ENCODE measurements around the gene ZNF839.
"Not testable (repeated sequence)": the region's sequence is repeated elsewhere in the genome, so short reads cannot be mapped to it uniquely, and the experiment has no call there.

Gene ZNF839

GRCh38 chr14:102342238-102342637, 22.7 kb downstream of the ZNF839 start:
- DNase-seq (ENCODE audit: low spot score) = no peak

GRCh38 chr14:102344084-102344483, 24.5 kb downstream of the ZNF839 start:
- no peak for DNase-seq (ENCODE audit: low spot score)

- DNase-seq (ENCODE audit: low spot score) = no peak
Observed at GRCh38 chr14:102344485-102344884, 24.9 kb downstream of the ZNF839 start.

GRCh38 chr14:102345232-102345631, 25.7 kb downstream of the ZNF839 start:
- DNase-seq (ENCODE audit: low spot score) = no peak

GRCh38 chr14:102346645-102347044, 27.1 kb downstream of the ZNF839 start:
- DNase-seq (ENCODE audit: low spot score) = no peak

GRCh38 chr14:102348376-102348775, 28.8 kb downstream of the ZNF839 start:
- DNase-seq (ENCODE audit: low spot score) = no peak

- no peak for DNase-seq (ENCODE audit: low spot score)
Observed at GRCh38 chr14:102351023-102351422, 31.5 kb downstream of the ZNF839 start.

DNA sequence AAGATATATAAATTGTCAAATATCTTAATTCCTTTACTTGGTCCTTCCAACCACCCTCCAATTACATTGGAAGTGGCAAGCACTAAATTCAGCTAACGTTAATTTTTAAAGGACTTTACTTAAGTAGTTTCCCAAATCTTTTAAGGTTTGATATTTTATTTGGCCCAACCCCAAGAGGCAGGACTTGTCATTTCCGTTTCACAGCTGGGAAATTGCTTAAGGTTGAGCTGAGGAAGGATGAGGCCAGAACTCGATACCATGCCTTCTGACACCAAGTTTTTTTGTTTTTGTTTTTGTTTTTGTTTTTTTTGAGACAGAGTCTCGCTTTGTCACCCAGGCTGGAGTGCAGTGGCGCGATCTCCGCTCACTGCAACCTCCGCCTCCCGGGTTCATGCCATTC, 32.0 kb downstream of the ZNF839 start:
- not testable (repeated sequence) for DNase-seq (ENCODE audit: low spot score)

DNA sequence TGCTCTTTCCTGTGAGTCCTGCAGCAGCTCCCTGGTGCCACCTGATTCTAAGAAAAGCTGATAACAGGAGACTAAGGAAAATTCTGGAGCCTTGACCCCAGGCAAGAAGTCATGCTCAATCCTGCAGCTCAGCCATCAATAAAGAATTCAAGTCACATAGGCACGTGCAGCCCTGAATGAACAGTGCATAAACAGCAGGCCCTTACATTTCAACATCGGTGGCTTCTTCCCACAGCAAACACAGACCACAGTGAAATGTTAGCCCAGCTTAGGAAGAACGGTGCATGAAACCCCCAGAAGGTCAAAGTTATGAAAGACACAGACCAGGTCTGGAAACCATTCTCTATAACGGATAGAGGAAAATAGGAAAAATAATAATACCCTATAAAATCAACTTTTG, 32.7 kb downstream of the ZNF839 start:
- no peak for DNase-seq (ENCODE audit: low spot score)

DNA sequence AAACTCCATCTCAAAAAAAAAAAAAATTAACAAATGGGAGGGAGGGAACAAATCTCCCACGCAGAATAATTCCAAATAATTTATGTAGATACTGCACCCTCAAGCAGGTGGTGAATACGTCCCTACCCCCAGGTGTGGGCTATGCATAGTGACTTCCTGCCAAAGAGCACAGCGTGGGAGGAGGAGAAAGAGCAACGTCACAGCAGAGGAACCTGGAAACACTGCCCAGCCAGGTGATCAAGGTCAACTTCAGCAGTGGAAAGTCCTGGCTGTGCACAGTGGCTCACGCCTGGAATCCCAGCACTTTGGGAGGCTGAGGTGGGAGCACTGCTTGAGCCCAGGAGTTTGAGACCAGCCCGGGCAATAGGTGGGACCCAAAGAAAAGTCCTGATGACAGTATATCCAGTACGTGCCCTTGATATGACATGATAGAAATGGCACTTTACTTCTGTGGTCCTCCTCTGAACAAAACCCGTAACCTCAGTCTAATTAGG, 33.6 kb downstream of the ZNF839 start:
- DNase-seq (ENCODE audit: low spot score) = no peak

DNA sequence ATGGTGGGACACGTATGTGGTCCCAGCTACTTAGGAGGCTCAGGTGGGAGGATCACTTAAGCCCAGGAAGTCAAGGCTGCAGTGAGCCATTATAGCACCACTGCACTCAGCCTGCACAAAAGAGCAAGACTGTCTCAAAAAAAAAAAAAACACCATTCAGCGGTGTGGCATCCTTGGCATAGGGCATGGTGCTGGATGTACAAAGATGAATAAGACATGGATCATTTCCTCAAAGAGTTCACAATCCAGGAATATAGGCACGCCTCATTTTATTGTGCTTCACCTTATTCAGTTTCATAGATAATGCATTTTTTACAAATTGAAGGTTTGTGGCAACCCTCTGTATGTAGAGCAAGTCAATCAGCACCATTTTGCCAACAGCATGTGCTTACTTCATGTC, 36.7 kb downstream of the ZNF839 start:
- no peak for DNase-seq (ENCODE audit: low spot score)

DNA sequence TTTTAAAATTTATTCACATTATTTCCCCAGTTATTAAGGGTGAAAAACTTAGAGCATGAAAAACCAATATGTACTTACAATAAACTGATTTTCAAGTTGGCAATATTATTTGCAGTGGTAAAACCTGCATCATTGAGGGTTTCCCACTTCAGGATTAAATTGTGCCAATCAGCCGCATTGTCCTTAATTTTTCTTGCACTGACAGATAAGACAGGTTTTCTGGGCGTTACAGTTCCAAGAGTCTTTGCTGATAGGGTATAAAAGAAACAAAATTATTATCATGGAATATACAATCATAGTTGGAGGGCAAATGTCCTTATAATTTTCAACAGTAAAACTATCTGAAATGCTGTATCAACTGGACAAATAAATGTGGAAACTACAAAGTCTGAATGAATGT, 39.8 kb downstream of the ZNF839 start:
- no peak for DNase-seq (ENCODE audit: low spot score)

DNA sequence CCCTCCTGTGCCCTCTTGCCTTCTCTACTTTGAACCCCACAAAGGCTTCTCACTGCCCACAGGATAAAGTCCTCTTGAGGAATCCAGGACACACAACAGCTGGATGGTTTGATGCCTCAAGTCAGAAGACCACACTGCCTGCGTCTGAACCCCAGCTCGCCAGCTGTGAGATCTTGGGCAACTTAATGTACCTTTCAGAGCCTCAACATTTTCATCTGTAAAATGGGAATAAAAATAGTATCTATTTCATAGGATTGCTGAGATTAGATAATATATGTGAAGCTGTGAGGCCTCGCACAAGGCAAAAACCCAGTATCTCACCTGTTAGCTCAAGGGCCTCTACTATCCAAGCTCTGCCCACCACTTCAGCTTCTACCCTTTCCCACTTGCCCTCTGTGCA, 40.8 kb downstream of the ZNF839 start:
- no peak for DNase-seq (ENCODE audit: low spot score)

DNA sequence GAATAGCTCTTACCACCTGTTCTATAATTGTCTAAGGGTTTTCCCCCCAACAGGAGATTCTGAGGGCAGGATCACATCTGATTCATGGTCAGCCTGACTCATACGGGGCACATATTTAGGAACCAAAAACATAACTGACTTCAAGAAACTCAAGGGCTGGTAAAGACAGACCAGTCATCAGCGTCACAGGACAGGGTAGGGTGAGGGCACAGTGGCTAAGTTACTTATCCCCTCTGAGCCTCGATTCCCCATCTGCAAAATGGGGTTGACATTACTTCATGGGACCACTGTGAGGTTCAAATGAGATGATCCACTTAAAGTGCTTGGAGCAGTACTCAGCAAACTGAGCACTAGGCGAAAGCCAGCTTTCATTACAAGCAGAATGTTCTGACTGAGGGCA, 42.5 kb downstream of the ZNF839 start:
- no peak for DNase-seq (ENCODE audit: low spot score)

- DNase-seq (ENCODE audit: low spot score) = peak; percentile 97
Observed at GRCh38 chr14:102362545-102363181, 43.1 kb downstream of the ZNF839 start, which contains the start of the genes CINP and TECPR2. CINP (minus strand) TSS chr14:102362890; CDS start chr14:102362851, 39 bp downstream. TECPR2 (plus strand) TSS chr14:102362941; CDS start chr14:102376722, 13,781 bp downstream.

GRCh38 chr14:102363182-102363943, 43.8 kb downstream of the ZNF839 start:
- no peak for DNase-seq (ENCODE audit: low spot score)

DNA sequence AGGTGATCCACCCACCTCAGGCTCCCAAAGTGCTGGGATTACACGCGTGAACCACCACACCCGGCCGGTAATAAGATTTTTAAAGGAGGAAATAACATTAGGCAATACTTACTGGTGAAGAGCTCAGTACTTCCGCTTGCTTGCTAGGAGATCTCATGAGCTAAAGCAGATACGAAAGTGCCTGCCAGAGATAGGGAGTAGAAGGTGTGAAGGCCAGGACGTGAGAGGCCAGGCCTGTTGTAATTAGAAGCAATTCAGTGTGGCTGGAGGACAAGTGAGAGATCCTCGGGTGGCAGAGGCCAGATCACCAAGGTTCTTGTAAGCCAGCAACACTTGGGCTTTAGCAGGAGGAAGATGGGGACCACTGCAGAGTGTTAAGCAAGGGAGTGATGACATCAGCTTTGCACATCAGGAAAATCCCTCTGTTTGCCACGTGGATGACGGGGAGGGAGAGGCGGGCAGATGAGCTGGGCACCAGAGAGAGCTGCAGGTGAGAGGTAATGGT, 50.8 kb downstream of the ZNF839 start:
- DNase-seq (ENCODE audit: low spot score) = no peak

DNA sequence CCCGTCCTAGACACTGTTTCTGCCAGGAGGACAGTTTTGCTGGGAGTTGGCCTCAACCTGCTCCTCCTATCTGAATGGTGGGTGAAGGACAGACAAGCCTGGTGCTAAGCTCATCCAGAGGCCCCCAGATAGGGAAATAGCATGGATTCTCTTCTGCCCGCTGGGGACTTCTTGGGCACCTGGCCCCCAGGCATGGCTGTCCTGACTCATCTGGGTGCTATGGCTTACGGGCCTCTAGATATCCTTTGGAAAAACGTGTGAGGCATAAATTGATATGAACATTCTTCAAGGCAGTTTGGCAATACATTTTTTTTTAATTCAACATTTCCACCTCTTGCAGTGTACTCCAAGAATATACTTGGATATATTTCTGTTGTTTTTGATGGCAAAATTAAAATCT, 51.8 kb downstream of the ZNF839 start:
- no peak for DNase-seq (ENCODE audit: low spot score)

- DNase-seq (ENCODE audit: low spot score) = no peak
Observed at GRCh38 chr14:102373110-102373509, 53.6 kb downstream of the ZNF839 start.

DNA sequence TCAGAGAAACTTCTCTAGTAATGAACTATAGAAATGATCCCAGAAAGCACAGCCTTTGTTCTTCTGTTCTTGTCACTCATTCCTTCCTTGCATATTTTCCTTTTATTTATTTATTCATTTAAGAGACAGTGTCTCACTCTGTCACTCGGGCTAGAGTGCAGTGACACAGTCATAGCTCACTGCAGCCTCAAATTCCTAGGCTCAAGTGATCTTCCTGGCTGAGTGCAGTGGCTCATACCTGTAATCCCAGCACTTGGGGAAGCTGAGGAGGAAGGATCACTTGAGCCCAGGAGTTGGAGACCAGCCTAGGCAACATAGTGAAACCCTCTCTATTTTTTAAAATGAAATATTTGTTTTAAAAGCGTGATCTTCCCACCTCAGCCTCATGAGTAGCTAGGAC, 54.7 kb downstream of the ZNF839 start:
- DNase-seq (ENCODE audit: low spot score) = no peak

- no peak for DNase-seq (ENCODE audit: low spot score)
Observed at GRCh38 chr14:102375119-102375518, 55.6 kb downstream of the ZNF839 start.

GRCh38 chr14:102377696-102378095, 58.1 kb downstream of the ZNF839 start:
- DNase-seq (ENCODE audit: low spot score) = no peak

- no peak for DNase-seq (ENCODE audit: low spot score)
Observed at GRCh38 chr14:102378830-102379229, 59.3 kb downstream of the ZNF839 start.
